SH-SY5Y (cell line): ENCODE results near the gene FIZ1.

ENCODE experiments used
- GATA2 ChIP-seq: IDR thresholded peaks from 2 replicates; pipeline ENCODE4 v1.6.1; 2011; ENCODE audit warnings: mild to moderate bottlenecking, low read depth, low read length
- GATA3 ChIP-seq: IDR thresholded peaks from 2 replicates; pipeline ENCODE4 v1.6.1; 2011; ENCODE audit warnings: low read depth, mild to moderate bottlenecking, low read length, moderate library complexity

DNA sequence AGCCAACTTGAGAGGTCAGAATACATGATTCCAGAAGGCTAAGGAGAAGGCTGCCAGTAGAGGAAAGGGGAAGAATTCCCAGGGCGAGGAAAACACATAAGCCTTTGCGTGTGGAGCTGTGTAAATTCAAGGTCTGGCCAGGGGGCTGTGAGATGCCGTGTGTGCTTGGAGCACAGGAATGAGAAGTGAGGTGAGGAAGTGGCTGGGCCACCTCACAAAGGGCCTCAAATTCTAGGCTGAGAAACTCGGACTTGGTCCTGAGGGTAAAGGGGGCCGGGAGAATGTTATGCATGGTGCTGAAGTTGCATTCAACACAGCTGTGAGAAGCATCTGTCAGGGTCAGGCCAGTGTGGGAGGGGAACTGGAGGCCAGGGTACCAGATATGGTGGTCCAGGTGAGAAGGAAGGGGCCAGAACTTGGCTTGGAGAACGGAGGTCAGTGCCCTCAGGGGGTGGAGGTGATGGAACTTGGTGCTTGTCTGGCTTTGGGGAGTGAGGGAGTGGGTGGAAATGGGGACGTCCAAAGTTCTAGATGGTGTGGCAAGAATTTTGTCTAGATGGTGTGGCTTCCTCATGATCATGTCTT lies 36.6 kb upstream of the FIZ1 start:
- TF ChIP-seq GATA2 = no peak
- no peak for TF ChIP-seq GATA3
